IMR-90 (cell line): ENCODE data around the gene CFAP73. TPM values are rescaled to one million over a fixed set of nuclear protein-coding genes. Genes with fewer than 3 reads are reported as not detected.

Experiments used
- ATAC-seq: fragments of 200-7000 bp; cut with Tn5 transposase; 2 replicates; pipeline ENCODE4 v1.9.1; 2020; ENCODE audit warnings: low read depth, mild to moderate bottlenecking, moderate library complexity
- BruUV-seq: library from RNA; stranded (reverse); fragments of 400-500 nt; replicated peaks from 2 replicates; lab custom pipeline; 2021; lab: Mats Ljungman, UMichigan
- CTCF ChIA-PET: fragments of 300-600 bp; formaldehyde crosslinking; extraction: SDS; loops from one replicate; lab custom pipeline; 2021; ENCODE audit warnings: antibody characterized with exemption; lab: Yijun Ruan, JAX
- POLR2A ChIA-PET: fragments of 300-600 bp; sonication (Branson Sonifier 250); formaldehyde crosslinking; loops from one replicate; lab custom pipeline; 2022; ENCODE audit warnings: antibody characterized with exemption; ENCODE audit not compliant: unreplicated experiment; lab: Charles Lee
- DNase-seq: peaks from one replicate; pipeline ENCODE4 v3.0.0; 2013
- H2AFZ ChIP-seq: replicated peaks from 2 replicates; pipeline ENCODE3; 2013; ENCODE audit warnings: low read length, mild to moderate bottlenecking; ENCODE audit not compliant: poor library complexity
- H2AK5ac ChIP-seq: 2 replicates; pipeline ENCODE4 v1.6.1; 2013; ENCODE audit warnings: low read depth, low read length, inconsistent platforms
- H2AK9ac ChIP-seq: replicated peaks from 2 replicates; pipeline ENCODE3; 2013; ENCODE audit warnings: mild to moderate bottlenecking, low read depth, low read length, moderate library complexity; ENCODE audit not compliant: poor library complexity
- H2BK120ac ChIP-seq: 2 replicates; pipeline ENCODE4 v1.6.1; 2013; ENCODE audit warnings: low read depth, low read length, inconsistent platforms
- H2BK15ac ChIP-seq: 3 replicates; pipeline ENCODE4 v1.6.1; 2013; ENCODE audit warnings: low read depth, low read length, inconsistent platforms
- H2BK20ac ChIP-seq: 2 replicates; pipeline ENCODE4 v1.6.1; 2013; ENCODE audit warnings: low read depth, mild to moderate bottlenecking, inconsistent platforms, low read length, moderate library complexity
- H2BK5ac ChIP-seq: 2 replicates; pipeline ENCODE4 v1.6.1; 2013; ENCODE audit warnings: mild to moderate bottlenecking, low read depth, low read length, inconsistent platforms; ENCODE audit not compliant: poor library complexity, severe bottlenecking
- H3K14ac ChIP-seq: replicated peaks from 2 replicates; pipeline ENCODE4 v1.6.1; 2013; ENCODE audit warnings: low read depth, low read length, inconsistent platforms
- H3K18ac ChIP-seq: 2 replicates; pipeline ENCODE4 v1.6.1; 2013; ENCODE audit warnings: low read depth, low read length, control low read depth
- H3K23ac ChIP-seq: 2 replicates; pipeline ENCODE4 v1.6.1; 2013; ENCODE audit warnings: low read depth, low read length, inconsistent platforms
- H3K27ac ChIP-seq: 2 replicates; pipeline ENCODE4 v1.5.1; 2013; ENCODE audit warnings: mild to moderate bottlenecking, control low read depth, low read length; ENCODE audit not compliant: insufficient read depth
- H3K27me3 ChIP-seq: 2 replicates; pipeline ENCODE4 v1.6.1; 2013; ENCODE audit warnings: low read length; ENCODE audit not compliant: control insufficient read depth, insufficient read depth
- H3K36me3 ChIP-seq: 2 replicates; pipeline ENCODE4 v1.6.1; 2013; ENCODE audit warnings: low read length, mixed read lengths; ENCODE audit not compliant: control insufficient read depth, insufficient read depth
- H3K4ac ChIP-seq: 2 replicates; pipeline ENCODE4 v1.6.1; 2013; ENCODE audit warnings: low read depth, low read length, inconsistent platforms
- H3K4me1 ChIP-seq: 2 replicates; pipeline ENCODE4 v1.6.1; 2013; ENCODE audit warnings: low read length, mixed read lengths; ENCODE audit not compliant: control insufficient read depth, insufficient read depth
- H3K4me2 ChIP-seq: 2 replicates; pipeline ENCODE4 v1.6.1; 2013; ENCODE audit warnings: low read depth, mild to moderate bottlenecking, control low read depth, low read length, moderate library complexity
- H3K4me3 ChIP-seq: 2 replicates; pipeline ENCODE4 v1.5.1; 2013; ENCODE audit warnings: low read depth, mild to moderate bottlenecking, control low read depth, low read length, moderate library complexity; ENCODE audit not compliant: insufficient read depth
- H3K56ac ChIP-seq: 2 replicates; pipeline ENCODE4 v1.6.1; 2013; ENCODE audit warnings: low read length, inconsistent platforms; ENCODE audit not compliant: insufficient read depth; ENCODE audit errors: extremely low read depth
- H3K79me1 ChIP-seq, 2 experiments: 2 replicates each; pipeline ENCODE4 v1.6.1; 2013; ENCODE audit warnings: low read length in 2 of 2, inconsistent platforms in 1 of 2, low read depth in 1 of 2
- H3K9ac ChIP-seq: 2 replicates; pipeline ENCODE4 v1.6.1; 2013; ENCODE audit warnings: low read depth, low read length, control low read depth
- H3K9me1 ChIP-seq: 2 replicates; pipeline ENCODE4 v1.6.1; 2013; ENCODE audit warnings: low read length, inconsistent platforms; ENCODE audit not compliant: insufficient read depth
- H3K9me3 ChIP-seq: 2 replicates; pipeline ENCODE4 v1.6.1; 2013; ENCODE audit warnings: low read length; ENCODE audit not compliant: control insufficient read depth, insufficient read depth
- H4K20me1 ChIP-seq: 2 replicates; pipeline ENCODE4 v1.6.1; 2013; ENCODE audit warnings: low read length, inconsistent platforms; ENCODE audit not compliant: insufficient read depth
- H4K5ac ChIP-seq: 2 replicates; pipeline ENCODE4 v1.6.1; 2013; ENCODE audit warnings: mild to moderate bottlenecking, low read depth, low read length, control low read depth
- H4K8ac ChIP-seq, 2 experiments: 2 replicates each; pipeline ENCODE4 v1.6.1; 2013; ENCODE audit warnings: low read depth in 2 of 2, low read length in 2 of 2, control low read depth in 1 of 2, inconsistent platforms in 1 of 2
- H4K91ac ChIP-seq: 2 replicates; pipeline ENCODE4 v1.6.1; 2013; ENCODE audit warnings: low read depth, low read length, inconsistent platforms; ENCODE audit not compliant: insufficient read depth
- BHLHE40 ChIP-seq: fragments of 150-350 bp; IDR thresholded peaks from 2 replicates; pipeline ENCODE4 v1.6.1; 2016; ENCODE audit warnings: mild to moderate bottlenecking, low read depth, low read length
- CHD1 ChIP-seq: IDR thresholded peaks from 2 replicates; pipeline ENCODE4 v1.6.1; 2012; ENCODE audit warnings: low read depth, low read length, improper control_type of control experiment
- FOS ChIP-seq: fragments of 150-350 bp; IDR thresholded peaks from 2 replicates; pipeline ENCODE4 v1.6.1; 2016; ENCODE audit warnings: low read depth, low read length
- MAFK ChIP-seq: IDR thresholded peaks from 2 replicates; pipeline ENCODE4 v1.6.1; 2012; ENCODE audit warnings: low read depth, low read length, improper control_type of control experiment
- MAZ ChIP-seq: IDR thresholded peaks from 2 replicates; pipeline ENCODE4 v1.6.1; 2012; ENCODE audit warnings: low read depth, mild to moderate bottlenecking, low read length, improper control_type of control experiment, moderate library complexity, borderline replicate concordance
- MXI1 ChIP-seq: IDR thresholded peaks from 2 replicates; pipeline ENCODE4 v1.6.1; 2012; ENCODE audit warnings: low read depth, mild to moderate bottlenecking, low read length, moderate library complexity, borderline replicate concordance
- POLR2A ChIP-seq: IDR thresholded peaks from 2 replicates; pipeline ENCODE4 v1.6.1; 2012; ENCODE audit warnings: mild to moderate bottlenecking, low read depth, low read length
- RAD21 ChIP-seq: IDR thresholded peaks from 2 replicates; pipeline ENCODE4 v1.6.1; 2012; ENCODE audit warnings: low read length, improper control_type of control experiment
- RCOR1 ChIP-seq: IDR thresholded peaks from 2 replicates; pipeline ENCODE4 v1.6.1; 2012; ENCODE audit warnings: mild to moderate bottlenecking, low read length, improper control_type of control experiment; ENCODE audit not compliant: insufficient replicate concordance
- RFX5 ChIP-seq: IDR thresholded peaks from 2 replicates; pipeline ENCODE4 v1.8.0; 2012; ENCODE audit warnings: low read depth, mild to moderate bottlenecking, low read length, moderate library complexity
- SMC3 ChIP-seq: fragments of 150-350 bp; IDR thresholded peaks from 2 replicates; pipeline ENCODE4 v1.6.1; 2016; ENCODE audit warnings: low read depth, mild to moderate bottlenecking, antibody characterized with exemption, low read length, moderate library complexity
- WGBS, 2 experiments: methylation state at CpG; one replicate each; pipeline versions ENCODE4 v1.1.5 to v1.1.7; 2013; ENCODE audit warnings: missing lambda C conversion rate in 2 of 2; ENCODE audit not compliant: insufficient read length in 1 of 2; ENCODE audit errors: extremely low coverage in 2 of 2; 5-methylcytosine and 5-hydroxymethylcytosine counted together
- dilution Hi-C: fragments of 300-500 bp; cut with HindIII; formaldehyde crosslinking; loops from one replicate; pipeline ENCODE4 v1.14.3; 2018; ENCODE audit warnings: low sequenced_read_pairs; ENCODE audit not compliant: unreplicated experiment
- in situ Hi-C: fragments of 300-500 bp; cut with MboI; formaldehyde crosslinking; loops from 3 replicates; pipeline ENCODE4 v1.14.3; 2019; ENCODE audit warnings: low sequenced_read_pairs, inconsistent platforms, mixed read lengths
- intact Hi-C: fragments of 100-400 bp; cut with micrococcal nuclease; formaldehyde crosslinking; loops from 2 replicates; pipeline ENCODE4 v1.10.0; 2022
- polyA plus RNA-seq, 3 experiments: library from polyadenylated mRNA; depleted of rRNA; stranded (reverse); fragments of >200 nt; gene quantifications; 2 replicates each; pipeline ENCODE4 v1.2.3, GENCODE V29; 2012; ENCODE audit warnings: low replicate concordance in 1 of 3
- total RNA-seq: library from RNA; depleted of rRNA; stranded (reverse); fragments of >200 nt; gene quantifications from 2 replicates; pipeline ENCODE4 v1.2.3, GENCODE V29; 2012
- TF ChIP-seq, protein P1 (sequence below): conservative IDR thresholded peaks from 2 replicates; pipeline ENCODE4 v1.5.1; 2012; ENCODE audit warnings: mild to moderate bottlenecking, low read depth, low read length, improper control_type of control experiment
- TF ChIP-seq, protein P2 (sequence below): fragments of 150-350 bp; IDR thresholded peaks from 2 replicates; pipeline ENCODE4 v1.6.1; 2017; ENCODE audit warnings: mild to moderate bottlenecking, antibody characterized with exemption, low read length, low read depth
- TF ChIP-seq, protein P3 (sequence below): fragments of 150-350 bp; IDR thresholded peaks from 2 replicates; pipeline ENCODE4 v1.6.1; 2016; ENCODE audit warnings: low read depth, mild to moderate bottlenecking, low read length, moderate library complexity, borderline replicate concordance

Gene CFAP73
- total and polyA plus RNA-seq, 2 of the 4 experiments (the other 2 are of a cell fraction) = not detected

DNA sequence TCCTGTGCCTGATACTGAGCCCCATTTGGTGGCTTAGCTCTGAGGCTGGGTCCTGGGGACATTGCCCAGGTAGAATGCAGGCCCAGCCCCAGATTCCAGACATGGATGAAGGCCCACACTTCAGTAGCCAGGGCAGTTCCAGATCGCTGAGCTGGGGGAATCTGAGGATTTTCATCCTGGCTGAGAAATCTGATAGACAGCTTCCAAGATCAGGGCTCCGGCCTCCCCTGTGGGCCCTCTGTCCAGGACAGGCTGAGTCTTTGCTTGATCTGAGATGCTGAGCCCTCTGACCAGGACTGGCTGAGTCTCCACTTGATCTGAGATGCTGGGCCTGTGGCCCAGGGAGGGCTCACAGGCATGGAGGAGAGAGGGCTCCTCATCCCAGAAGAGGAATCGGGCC lies 10.7 kb upstream of the CFAP73 start:
- Histone ChIP-seq H2BK120ac (no peak overlapping the region), H2AFZ (no peak overlapping the region), H2BK20ac (no peak overlapping the region), H3K4me2 (no peak overlapping the region), H3K4me3 (no peak overlapping the region), H3K14ac (no peak overlapping the region), H3K9ac (no peak overlapping the region), H3K23ac (no peak overlapping the region), H3K9me1 (no peaks in the 10 kb centered on the region), H4K5ac (no peak overlapping the region), H3K9me3 (no peaks in the 10 kb centered on the region), H2AK5ac (no peak overlapping the region), H4K8ac (no peak overlapping the region), H3K27me3 (peaks cover 7% of the 10 kb centered on the region), H3K56ac (no peak overlapping the region), H3K27ac (no peak overlapping the region), H3K36me3 (no peaks in the 10 kb centered on the region), H3K4ac (no peak overlapping the region), H3K18ac (no peak overlapping the region), H2BK15ac (no peak overlapping the region), H2AK9ac (no peak overlapping the region), H3K79me1 (no peaks in the 10 kb centered on the region), H2BK5ac (no peak overlapping the region), H4K91ac (no peak overlapping the region), H3K4me1 (no peaks in the 10 kb centered on the region), H4K20me1 (no peaks in the 10 kb centered on the region)
- CTCF ChIA-PET = interaction anchor here (1.4 kb wide), 1 partner anchor 14 kb away, joined by 4 read pairs; no protein-coding TSS in a partner anchor
- ATAC-seq (no peak), DNase-seq (no peak)
- POLR2A ChIA-PET = no interaction called here
- dilution Hi-C loops (no loop called here), intact Hi-C loops (no loop called here), in situ Hi-C loops (no loop called here)
- TF ChIP-seq, protein P1, sequence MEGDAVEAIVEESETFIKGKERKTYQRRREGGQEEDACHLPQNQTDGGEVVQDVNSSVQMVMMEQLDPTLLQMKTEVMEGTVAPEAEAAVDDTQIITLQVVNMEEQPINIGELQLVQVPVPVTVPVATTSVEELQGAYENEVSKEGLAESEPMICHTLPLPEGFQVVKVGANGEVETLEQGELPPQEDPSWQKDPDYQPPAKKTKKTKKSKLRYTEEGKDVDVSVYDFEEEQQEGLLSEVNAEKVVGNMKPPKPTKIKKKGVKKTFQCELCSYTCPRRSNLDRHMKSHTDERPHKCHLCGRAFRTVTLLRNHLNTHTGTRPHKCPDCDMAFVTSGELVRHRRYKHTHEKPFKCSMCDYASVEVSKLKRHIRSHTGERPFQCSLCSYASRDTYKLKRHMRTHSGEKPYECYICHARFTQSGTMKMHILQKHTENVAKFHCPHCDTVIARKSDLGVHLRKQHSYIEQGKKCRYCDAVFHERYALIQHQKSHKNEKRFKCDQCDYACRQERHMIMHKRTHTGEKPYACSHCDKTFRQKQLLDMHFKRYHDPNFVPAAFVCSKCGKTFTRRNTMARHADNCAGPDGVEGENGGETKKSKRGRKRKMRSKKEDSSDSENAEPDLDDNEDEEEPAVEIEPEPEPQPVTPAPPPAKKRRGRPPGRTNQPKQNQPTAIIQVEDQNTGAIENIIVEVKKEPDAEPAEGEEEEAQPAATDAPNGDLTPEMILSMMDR = no peak
- TF ChIP-seq SMC3 (no peak), MXI1 (no peak), RAD21 (no peak), MAZ (no peak), RFX5 (no peak), MAFK (no peak), RCOR1 (no peak), CHD1 (no peak), FOS (no peak), POLR2A (no peak), BHLHE40 (no peak)
- TF ChIP-seq, protein P2, sequence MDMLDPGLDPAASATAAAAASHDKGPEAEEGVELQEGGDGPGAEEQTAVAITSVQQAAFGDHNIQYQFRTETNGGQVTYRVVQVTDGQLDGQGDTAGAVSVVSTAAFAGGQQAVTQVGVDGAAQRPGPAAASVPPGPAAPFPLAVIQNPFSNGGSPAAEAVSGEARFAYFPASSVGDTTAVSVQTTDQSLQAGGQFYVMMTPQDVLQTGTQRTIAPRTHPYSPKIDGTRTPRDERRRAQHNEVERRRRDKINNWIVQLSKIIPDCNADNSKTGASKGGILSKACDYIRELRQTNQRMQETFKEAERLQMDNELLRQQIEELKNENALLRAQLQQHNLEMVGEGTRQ = no peak
- TF ChIP-seq, protein P3, sequence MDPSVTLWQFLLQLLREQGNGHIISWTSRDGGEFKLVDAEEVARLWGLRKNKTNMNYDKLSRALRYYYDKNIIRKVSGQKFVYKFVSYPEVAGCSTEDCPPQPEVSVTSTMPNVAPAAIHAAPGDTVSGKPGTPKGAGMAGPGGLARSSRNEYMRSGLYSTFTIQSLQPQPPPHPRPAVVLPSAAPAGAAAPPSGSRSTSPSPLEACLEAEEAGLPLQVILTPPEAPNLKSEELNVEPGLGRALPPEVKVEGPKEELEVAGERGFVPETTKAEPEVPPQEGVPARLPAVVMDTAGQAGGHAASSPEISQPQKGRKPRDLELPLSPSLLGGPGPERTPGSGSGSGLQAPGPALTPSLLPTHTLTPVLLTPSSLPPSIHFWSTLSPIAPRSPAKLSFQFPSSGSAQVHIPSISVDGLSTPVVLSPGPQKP = no peak
- WGBS, 2 experiments = no CpG with 5 or more reads among the region's 3 CpGs
- BruUV-seq = no TSS peak
